Right lobe of liver (tissue), 4 donors: ENCODE data around the gene PTPRN.

Source experiments
- POLR2A ChIP-seq: fragments of 450-650 bp; IDR thresholded peaks from one replicate; pipeline ENCODE4 v1.6.1; 2017; ENCODE audit warnings: antibody characterized with exemption, mild to moderate bottlenecking
- TF ChIP-seq, protein P1 (sequence below), 4 donors: fragments of 200-600 bp in 3 of 4; fragments of 450-650 bp in 1 of 4; IDR thresholded peaks; one replicate each; pipeline versions ENCODE4 v1.5.1 to v1.8.0; 2016 to 2022; ENCODE audit warnings: antibody characterized with exemption in 4 of 4, mild to moderate bottlenecking in 2 of 4
- donor health status: DM: no; HTN: no; CAD: no.
- donor health status: DM: no; HTN: no; CAD: no.
- donor health status: DM: no; HTN: yes; CAD: no.

DNA sequence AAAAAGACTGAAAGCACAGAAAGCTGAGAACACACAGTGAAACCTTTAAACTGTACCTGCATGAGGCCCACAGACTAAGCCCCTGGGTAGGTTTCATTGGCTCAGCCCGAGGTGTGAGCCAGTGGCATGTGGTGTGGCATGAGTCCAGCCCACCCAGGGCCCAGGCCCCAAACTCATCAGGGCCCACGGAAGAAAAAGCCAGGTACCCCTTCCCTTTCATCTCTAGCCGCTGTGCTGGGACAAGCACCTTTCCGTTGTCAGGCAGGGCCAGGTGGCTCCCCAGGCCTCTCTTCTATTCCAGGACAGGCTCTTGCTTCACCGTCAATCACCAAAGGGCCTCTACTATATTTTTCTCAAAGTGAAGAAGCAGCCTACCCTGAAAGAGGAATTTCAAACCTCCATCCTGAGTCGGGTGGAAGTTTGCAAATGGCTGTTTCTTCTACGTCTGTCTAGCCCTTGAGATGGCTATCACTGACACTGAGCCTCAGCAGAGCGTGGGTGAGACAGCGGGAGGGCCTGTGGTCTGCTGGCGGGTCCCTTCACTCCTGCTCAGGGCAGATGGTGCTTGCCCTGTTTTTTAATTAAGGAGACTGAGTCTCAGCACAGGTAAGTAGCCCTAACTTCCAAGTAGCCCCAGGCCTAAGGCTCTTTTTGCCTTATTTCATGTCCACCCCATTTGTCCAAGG, 21.5 kb downstream of the PTPRN start:
- TF ChIP-seq, protein P1, sequence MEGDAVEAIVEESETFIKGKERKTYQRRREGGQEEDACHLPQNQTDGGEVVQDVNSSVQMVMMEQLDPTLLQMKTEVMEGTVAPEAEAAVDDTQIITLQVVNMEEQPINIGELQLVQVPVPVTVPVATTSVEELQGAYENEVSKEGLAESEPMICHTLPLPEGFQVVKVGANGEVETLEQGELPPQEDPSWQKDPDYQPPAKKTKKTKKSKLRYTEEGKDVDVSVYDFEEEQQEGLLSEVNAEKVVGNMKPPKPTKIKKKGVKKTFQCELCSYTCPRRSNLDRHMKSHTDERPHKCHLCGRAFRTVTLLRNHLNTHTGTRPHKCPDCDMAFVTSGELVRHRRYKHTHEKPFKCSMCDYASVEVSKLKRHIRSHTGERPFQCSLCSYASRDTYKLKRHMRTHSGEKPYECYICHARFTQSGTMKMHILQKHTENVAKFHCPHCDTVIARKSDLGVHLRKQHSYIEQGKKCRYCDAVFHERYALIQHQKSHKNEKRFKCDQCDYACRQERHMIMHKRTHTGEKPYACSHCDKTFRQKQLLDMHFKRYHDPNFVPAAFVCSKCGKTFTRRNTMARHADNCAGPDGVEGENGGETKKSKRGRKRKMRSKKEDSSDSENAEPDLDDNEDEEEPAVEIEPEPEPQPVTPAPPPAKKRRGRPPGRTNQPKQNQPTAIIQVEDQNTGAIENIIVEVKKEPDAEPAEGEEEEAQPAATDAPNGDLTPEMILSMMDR (IDR thresholded peaks at IDR 0.05): no peak
- no peak for TF ChIP-seq POLR2A
